Endothelial cell of umbilical vein (primary cell): ENCODE results near the gene CSNK1G1. TPM values are rescaled to one million over a fixed set of nuclear protein-coding genes. Genes with fewer than 3 reads are reported as not detected.

Experiments
- BruUV-seq: library from RNA; stranded (reverse); fragments of 400-500 nt; replicated peaks from 2 replicates; lab custom pipeline; 2021; lab: Mats Ljungman, UMichigan
- CTCF ChIA-PET: fragments of 300-600, 350-600 bp; sonication (Branson Sonifier 250); formaldehyde crosslinking; loops from one replicate; lab custom pipeline; 2021; ENCODE audit warnings: antibody characterized with exemption, inconsistent platforms; lab: Charles Lee
- POLR2A ChIA-PET: fragments of 300-600, 350-600 bp; sonication (Branson Sonifier 250); formaldehyde crosslinking; loops from one replicate; lab custom pipeline; 2021; ENCODE audit warnings: antibody characterized with exemption, inconsistent platforms; lab: Charles Lee
- DNase-seq: peaks from one replicate; pipeline ENCODE4 v3.0.0-alpha.2; 2011; ENCODE audit warnings: low read depth, low spot score
- FAIRE-seq: peaks from 2 replicates; lab custom pipeline; 2011; peaks lifted over from hg19 to GRCh38; lab: Jason Lieb, UNC
- H2AFZ ChIP-seq: 2 replicates; pipeline ENCODE4 v1.6.0; 2012; ENCODE audit warnings: low read depth, low read length, control low read depth, inconsistent platforms
- H3K27ac ChIP-seq: 2 replicates; pipeline ENCODE4 v1.5.1; 2011; ENCODE audit warnings: low read depth, mild to moderate bottlenecking, control low read depth, low read length, moderate library complexity; ENCODE audit not compliant: insufficient read depth
- H3K27me3 ChIP-seq, 2 experiments: 2 replicates each; pipeline versions ENCODE4 v1.6.0 to v1.6.1; 2011; ENCODE audit warnings: low read length in 2 of 2, mixed read lengths in 1 of 2; ENCODE audit not compliant: control insufficient read depth in 2 of 2, insufficient read depth in 2 of 2
- H3K36me3 ChIP-seq, 2 experiments: 2 replicates in 1 of 2; 3 replicates in 1 of 2; pipeline ENCODE4 v1.5.1; 2011; ENCODE audit warnings: low read length in 2 of 2, mild to moderate bottlenecking in 1 of 2, moderate library complexity in 1 of 2; ENCODE audit not compliant: control insufficient read depth in 2 of 2, insufficient read depth in 2 of 2; ENCODE audit errors: extremely low read depth in 1 of 2
- H3K4me1 ChIP-seq: 3 replicates; pipeline ENCODE4 v1.5.1; 2011; ENCODE audit warnings: mild to moderate bottlenecking, low read length; ENCODE audit not compliant: control insufficient read depth, insufficient read depth; ENCODE audit errors: extremely low read depth
- H3K4me2 ChIP-seq: 2 replicates; pipeline ENCODE4 v1.6.1; 2011; ENCODE audit warnings: low read length, control low read depth, mixed read lengths; ENCODE audit not compliant: insufficient read depth
- H3K4me3 ChIP-seq, 3 experiments: fragments of 200-600 bp in 1 of 3; sonication (generic), shearing (Covaris generic) in 1 of 3; replicated peaks in 1 of 3; 2 replicates each; pipeline ENCODE4 v1.5.1; 2011 to 2016; ENCODE audit warnings: control low read depth in 3 of 3, low read length in 3 of 3, mild to moderate bottlenecking in 2 of 3, inconsistent platforms in 1 of 3, low read depth in 1 of 3, moderate library complexity in 1 of 3; ENCODE audit not compliant: insufficient read depth in 1 of 3
- H3K79me2 ChIP-seq: 2 replicates; pipeline ENCODE4 v1.6.0; 2012; ENCODE audit warnings: low read length, inconsistent platforms; ENCODE audit not compliant: control insufficient read depth, insufficient read depth
- H3K9ac ChIP-seq: replicated peaks from 2 replicates; pipeline ENCODE3; 2011; ENCODE audit warnings: low read length, control low read depth; ENCODE audit not compliant: insufficient read depth; ENCODE audit errors: extremely low read depth
- H3K9me1 ChIP-seq: replicated peaks from 3 replicates; pipeline ENCODE4 v1.6.0; 2011; ENCODE audit warnings: mild to moderate bottlenecking, low read length; ENCODE audit not compliant: control insufficient read depth, insufficient read depth; ENCODE audit errors: extremely low read depth
- H3K9me3 ChIP-seq: replicated peaks from 2 replicates; pipeline ENCODE4 v1.5.1; 2012; ENCODE audit warnings: low read length, inconsistent platforms; ENCODE audit not compliant: control insufficient read depth, insufficient read depth
- H4K20me1 ChIP-seq: replicated peaks from 2 replicates; pipeline ENCODE3; 2011; ENCODE audit warnings: mild to moderate bottlenecking, low read length; ENCODE audit not compliant: control insufficient read depth, insufficient read depth; ENCODE audit errors: extremely low read depth
- CTCF ChIP-seq, 2 donors: IDR thresholded peaks; 1 replicate in 1 of 2; 2 replicates in 1 of 2; pipeline ENCODE4 v1.5.1; 2011; ENCODE audit warnings: low read length in 2 of 2, mild to moderate bottlenecking in 2 of 2, moderate library complexity in 2 of 2, control low read depth in 1 of 2, inconsistent platforms in 1 of 2, low read depth in 1 of 2; ENCODE audit not compliant: insufficient read depth in 1 of 2; ENCODE audit errors: extremely low read depth in 1 of 2
- EZH2 ChIP-seq: IDR thresholded peaks from 2 replicates; pipeline ENCODE4 v1.6.1; 2012; ENCODE audit warnings: borderline replicate concordance, low read depth, mild to moderate bottlenecking, moderate library complexity, low read length, inconsistent platforms; ENCODE audit not compliant: severe bottlenecking
- FOS ChIP-seq: IDR thresholded peaks from 2 replicates; pipeline ENCODE4 v1.6.1; 2011; ENCODE audit warnings: mild to moderate bottlenecking, low read length, moderate library complexity, borderline replicate concordance; ENCODE audit not compliant: insufficient read depth
- GATA2 ChIP-seq: IDR thresholded peaks from 2 replicates; pipeline ENCODE4 v1.7.0; 2011; ENCODE audit warnings: low read depth, mild to moderate bottlenecking, moderate library complexity, mixed read lengths, low read length; ENCODE audit not compliant: insufficient read length, insufficient read depth
- JUN ChIP-seq: IDR thresholded peaks from 2 replicates; pipeline ENCODE4 v1.6.1; 2011; ENCODE audit warnings: borderline replicate concordance, low read depth; ENCODE audit not compliant: insufficient read length, insufficient read depth
- MAX ChIP-seq: IDR thresholded peaks from 2 replicates; pipeline ENCODE4 v1.6.1; 2011; ENCODE audit not compliant: insufficient read depth, insufficient read length
- MYC ChIP-seq: IDR thresholded peaks from one replicate; pipeline ENCODE4 v1.6.1; 2011; ENCODE audit warnings: mild to moderate bottlenecking, low read depth, low read length
- POLR2A ChIP-seq: IDR thresholded peaks from 2 replicates; pipeline ENCODE4 v1.6.1; 2012; ENCODE audit warnings: low read depth, mild to moderate bottlenecking, control low read depth, low read length
- POLR2AphosphoS5 ChIP-seq: IDR thresholded peaks from 2 replicates; pipeline ENCODE4 v1.6.1; 2012; ENCODE audit warnings: low read depth, mild to moderate bottlenecking, control low read depth, low read length, moderate library complexity; ENCODE audit not compliant: insufficient read depth
- dilution Hi-C: fragments of 300-500 bp; cut with MboI; formaldehyde crosslinking; loops from one replicate; pipeline ENCODE4 v1.15.0; 2019; ENCODE audit warnings: low sequenced_read_pairs; ENCODE audit not compliant: extremely low pct_ligation_motif_present
- intact Hi-C: fragments of 100-400 bp; cut with micrococcal nuclease; formaldehyde crosslinking; loops from one replicate; pipeline ENCODE4 v1.10.0; 2022
- polyA plus RNA-seq, 4 experiments: library from polyadenylated mRNA; depleted of rRNA in 3 of 4; stranded (reverse) in 3 of 4; unstranded in 1 of 4; fragments of >200 nt; gene quantifications; 2 replicates each; pipeline versions ENCODE4 v1.2.1 to v1.2.3, GENCODE V29; 2011 to 2012; ENCODE audit warnings: missing spikeins in 1 of 4
- total RNA-seq: library from RNA; stranded (reverse); gene quantifications from 2 replicates; pipeline ENCODE4 v1.2.3, GENCODE V29; 2021

Gene CSNK1G1
- total and polyA plus RNA-seq, 2 donors (not counting 3 experiments of a cell fraction or from before 2014, with no cell fraction given), result 9.0 to 31.7 TPM

- no peak for FAIRE-seq
- no peaks in the 10 kb centered on the region for H3K27me3 ChIP-seq
- H4K20me1 ChIP-seq, result no peaks in the 10 kb centered on the region
- DNase-seq, result no peak
- TF ChIP-seq FOS (no peak), GATA2 (no peak), MAX (no peak), POLR2A (no peak), CTCF (IDR thresholded peaks at IDR 0.05; ENCODE audit: extremely low read depth in 1 of 2, insufficient read depth in 1 of 2, low read depth in 1 of 2, low read length in 2 of 2) (no peak), MYC (no peak), EZH2 (no peak), POLR2AphosphoS5 (no peak), JUN (no peak)
- POLR2A ChIA-PET, result interaction anchor here (0.6 kb wide), 1 partner anchor 15 kb away, joined by 5 read pairs; no protein-coding TSS in a partner anchor
- no peak overlapping the region for H3K4me3 ChIP-seq
- dilution Hi-C loops (no loop called here), intact Hi-C loops (no loop called here)
- H3K9ac ChIP-seq, result no peak overlapping the region
- no peaks in the 10 kb centered on the region for H3K9me3 ChIP-seq
- no peaks in the 10 kb centered on the region for H3K36me3 ChIP-seq
- no peak overlapping the region for H3K4me2 ChIP-seq
- CTCF ChIA-PET, result interaction anchor here (0.6 kb wide), 1 partner anchor 89 kb away, joined by 4 read pairs; no protein-coding TSS in a partner anchor
- BruUV-seq, result no TSS peak
- H3K79me2 ChIP-seq, result peaks cover 32% of the 10 kb centered on the region
- H3K4me1 ChIP-seq, result no peaks in the 10 kb centered on the region
- no peak overlapping the region for H3K27ac ChIP-seq
- H3K9me1 ChIP-seq, result peaks cover 2% of the 10 kb centered on the region
- no peak overlapping the region for H2AFZ ChIP-seq
These were observed 68.0 kb downstream of the CSNK1G1 start for GRCh38 chr15:64287953-64288352.
